Activated CD4-positive, alpha-beta T cell treated with anti-CD3 and anti-CD28 coated beads for 1 hour (primary cell): ENCODE results near the gene PRKAR1B.
"Not testable (repeated sequence)": the region's sequence is repeated elsewhere in the genome, so short reads cannot be mapped to it uniquely, and the experiment has no call there.

Source experiments
- DNase-seq: peaks from one replicate; pipeline ENCODE4 v3.0.0-alpha.2; 2020

PRKAR1B gene

DNA sequence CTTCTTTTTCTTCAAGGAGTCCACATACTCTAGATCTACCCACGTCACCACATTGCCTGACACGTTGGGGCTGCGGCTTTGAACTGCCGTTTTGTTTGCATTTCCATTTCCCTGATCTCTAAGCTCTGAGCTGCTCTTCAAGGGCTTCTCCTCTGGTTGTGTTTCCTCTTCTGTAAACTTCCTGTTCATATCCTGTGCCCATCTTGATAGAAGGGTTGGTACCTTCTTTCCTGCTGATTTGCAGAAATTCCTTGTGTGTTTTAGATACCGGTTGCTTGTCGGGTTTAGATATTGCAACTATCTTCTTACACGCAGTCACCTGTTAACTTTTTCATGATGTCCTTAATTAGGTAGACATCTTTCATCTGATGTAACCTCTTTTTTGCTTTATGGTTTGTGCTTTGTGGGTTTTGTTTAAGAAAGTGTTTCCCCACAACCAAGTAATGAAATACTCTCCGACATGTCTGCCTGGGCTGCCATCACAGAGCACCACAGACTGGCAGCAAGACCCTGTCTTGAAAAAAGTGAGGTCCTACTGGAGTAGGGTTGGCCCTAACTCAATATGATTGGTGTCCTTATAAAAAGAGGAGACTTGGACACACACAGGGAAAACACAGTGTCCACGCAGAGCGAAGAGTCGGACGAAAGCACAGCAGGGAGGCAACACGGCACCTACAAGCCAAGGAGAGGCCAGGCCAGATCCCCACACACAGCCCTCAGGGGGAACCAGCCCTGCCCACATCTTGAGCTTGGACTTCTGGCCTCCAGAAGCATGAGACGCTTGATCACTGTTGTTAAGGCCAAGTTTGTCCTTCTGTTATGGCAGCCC, 108.3 kb downstream of the PRKAR1B start:
- peak; percentile 51 for DNase-seq

DNA sequence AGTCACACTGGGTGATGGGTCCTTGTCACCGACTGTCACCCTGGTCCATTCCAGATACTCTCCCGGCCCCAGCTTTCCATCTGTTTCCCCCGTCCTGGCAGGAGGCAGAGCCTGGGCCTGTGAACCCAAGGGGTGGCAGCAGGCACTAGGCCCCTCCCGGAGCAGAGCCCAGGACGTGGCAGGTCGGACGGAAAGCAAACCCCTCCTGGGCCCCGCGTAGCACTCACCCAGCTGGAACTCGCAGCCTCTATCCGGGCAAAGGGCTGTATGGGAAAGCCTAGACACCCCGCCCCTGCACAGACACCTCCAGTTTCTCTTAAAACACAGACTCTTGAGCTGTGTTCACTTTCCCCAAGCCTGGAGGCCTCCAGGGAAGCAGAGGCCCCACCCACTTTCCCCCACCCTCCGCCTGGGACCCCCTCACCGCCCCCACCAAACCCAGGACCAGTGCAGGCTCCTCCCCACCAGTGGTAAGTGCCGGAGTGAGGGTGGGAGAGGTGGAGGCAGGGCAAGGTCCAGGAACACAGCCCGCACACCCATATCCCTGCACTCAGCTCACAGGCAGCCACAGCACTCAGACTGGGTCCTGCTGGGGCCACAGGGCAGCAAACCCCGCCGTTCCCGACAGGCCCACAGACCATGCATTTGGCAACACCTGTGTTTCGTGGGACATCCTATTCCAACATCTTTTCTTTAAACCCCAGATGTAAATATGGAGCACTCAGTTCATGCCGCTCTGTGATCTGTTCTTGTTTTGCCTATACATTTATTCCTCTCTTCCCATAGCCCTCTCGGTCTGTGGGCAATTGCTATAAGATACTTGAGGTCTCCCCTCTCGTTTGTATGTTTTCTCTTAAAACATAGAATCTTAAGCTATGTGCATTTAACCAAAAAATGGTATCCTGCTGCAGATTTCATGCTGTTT, 109.2 kb downstream of the PRKAR1B start:
- no peak for DNase-seq

DNA sequence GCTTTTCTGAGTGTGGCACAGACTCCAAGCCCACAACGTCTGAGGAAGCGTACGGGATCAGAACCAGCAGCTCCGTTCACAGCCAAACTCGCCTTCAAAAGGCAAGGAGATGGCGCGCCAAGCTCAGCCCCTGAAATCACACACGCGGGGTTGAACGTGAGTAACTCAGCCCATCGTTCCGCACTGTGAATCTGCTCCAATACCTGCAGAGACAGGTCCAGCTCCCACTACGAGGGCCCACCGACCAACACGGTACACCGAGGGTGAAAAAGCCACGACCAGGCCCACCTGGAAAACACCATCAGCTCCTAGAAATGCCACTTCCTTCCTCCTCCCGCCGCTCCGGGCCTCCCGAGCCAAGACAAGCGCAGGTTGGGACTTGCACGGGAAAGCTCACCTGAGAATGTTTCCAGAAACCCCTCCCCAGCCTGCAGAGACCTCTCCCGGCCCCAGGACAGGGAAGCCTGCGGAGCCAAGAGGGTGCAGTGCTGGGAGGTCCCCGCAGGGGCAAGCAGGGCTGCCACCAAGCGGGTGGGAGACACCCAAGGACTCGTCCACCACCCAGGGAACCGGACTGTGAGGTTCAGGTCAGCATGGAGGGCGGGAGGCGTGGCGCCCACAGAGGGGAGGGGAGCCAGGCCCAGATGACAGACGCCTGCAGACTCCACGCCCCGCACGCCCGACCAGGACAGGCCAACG, 113.5 kb downstream of the PRKAR1B start:
- DNase-seq: no peak

DNA sequence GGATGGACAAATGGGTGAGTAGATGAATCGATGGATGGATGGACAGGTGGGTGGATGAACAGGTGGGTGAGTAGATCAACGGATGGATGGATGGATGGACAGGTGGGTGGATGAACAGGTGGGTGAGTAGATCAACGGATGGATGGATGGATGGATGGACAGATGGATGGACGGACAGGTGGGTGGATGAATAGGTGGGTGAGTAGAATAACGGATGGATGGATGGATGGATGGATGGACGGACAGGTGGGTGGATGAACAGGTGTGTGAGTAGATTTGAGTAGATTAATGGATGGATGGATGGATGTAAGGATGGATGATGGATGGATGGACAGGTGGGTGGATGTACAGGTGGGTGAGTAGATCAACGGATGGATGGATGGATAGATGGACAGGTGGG, 115.2 kb downstream of the PRKAR1B start:
- DNase-seq: not testable (repeated sequence)

DNA sequence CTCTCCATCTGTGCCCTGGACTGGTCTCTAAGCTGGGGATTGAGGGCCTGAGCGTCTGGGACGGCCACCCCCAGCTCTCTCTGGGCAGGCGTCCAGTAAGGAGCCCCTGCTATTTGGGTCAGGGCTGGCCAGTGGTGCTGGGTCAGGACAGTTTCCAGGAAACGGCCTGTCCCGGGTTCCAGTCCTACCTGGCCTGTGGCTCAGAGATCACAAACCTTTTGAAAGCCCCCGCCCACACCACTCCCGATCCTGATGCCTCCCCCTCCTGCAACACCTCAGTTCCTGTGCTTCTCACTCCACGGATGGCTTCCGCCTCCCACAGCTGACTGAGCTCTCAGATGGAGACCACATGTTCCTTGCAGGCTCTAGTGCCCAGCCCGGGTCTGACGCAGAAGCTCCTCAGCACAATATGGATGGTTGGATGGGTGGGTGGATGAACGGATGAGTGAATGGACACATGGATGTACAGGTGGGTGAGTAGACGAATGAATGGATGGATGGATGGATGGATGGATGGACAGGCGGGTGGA, 115.7 kb downstream of the PRKAR1B start:
- DNase-seq: no peak

DNA sequence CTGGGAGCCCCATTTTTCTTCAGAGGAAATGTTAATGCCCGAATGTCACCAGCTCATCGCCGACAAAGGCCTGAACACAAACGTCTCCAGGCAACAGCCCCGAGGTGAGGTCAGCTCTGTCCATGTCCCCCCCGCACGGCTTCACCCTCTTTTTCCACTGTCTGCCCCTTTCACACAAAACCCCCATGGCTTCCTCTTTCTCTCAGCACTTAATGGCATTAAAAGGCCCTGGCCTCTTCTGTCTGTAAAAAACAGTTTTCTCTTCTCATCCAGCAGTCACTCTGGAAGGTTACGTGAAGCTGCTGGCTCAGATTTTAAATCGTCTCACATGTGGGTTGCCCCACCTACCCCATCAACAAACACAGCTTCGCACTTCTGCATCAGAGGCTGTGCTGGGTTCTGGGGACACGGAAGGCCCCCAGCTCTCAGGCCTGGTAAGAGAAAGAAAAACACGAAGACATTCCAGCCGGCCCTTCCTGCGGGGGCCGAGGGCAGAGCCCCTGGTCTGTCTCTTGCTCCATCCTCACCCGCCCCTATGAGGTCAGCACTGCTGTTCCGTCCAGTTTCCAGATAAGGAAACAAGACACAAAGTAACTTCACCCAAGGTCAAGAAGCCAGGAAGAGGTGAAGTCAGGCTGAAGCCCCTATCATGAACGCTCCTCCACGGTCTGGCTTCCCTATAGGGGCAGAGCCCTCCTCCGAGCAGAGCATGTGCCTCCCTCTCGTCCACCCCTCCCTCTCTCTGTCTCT, 116.4 kb downstream of the PRKAR1B start:
- no peak for DNase-seq

DNA sequence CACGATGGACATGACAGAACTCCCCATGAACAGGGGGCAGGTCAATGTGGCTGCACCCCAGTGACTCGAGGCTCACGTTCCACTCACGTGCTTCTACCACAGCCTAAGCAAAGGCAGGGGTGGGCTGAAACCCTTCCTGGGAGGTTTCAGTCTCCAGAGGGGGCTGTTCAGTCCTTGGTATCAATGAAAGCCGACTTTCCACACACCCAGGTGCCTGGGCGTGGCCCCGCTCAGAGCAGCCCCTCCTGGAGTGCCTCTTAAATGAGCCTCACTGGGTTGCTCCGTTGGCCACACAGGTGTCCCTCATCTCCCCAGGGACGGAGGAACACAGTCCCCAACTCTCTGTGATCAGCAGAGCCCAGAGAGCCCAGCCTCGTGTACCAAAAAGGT, 116.9 kb downstream of the PRKAR1B start:
- DNase-seq: no peak

DNA sequence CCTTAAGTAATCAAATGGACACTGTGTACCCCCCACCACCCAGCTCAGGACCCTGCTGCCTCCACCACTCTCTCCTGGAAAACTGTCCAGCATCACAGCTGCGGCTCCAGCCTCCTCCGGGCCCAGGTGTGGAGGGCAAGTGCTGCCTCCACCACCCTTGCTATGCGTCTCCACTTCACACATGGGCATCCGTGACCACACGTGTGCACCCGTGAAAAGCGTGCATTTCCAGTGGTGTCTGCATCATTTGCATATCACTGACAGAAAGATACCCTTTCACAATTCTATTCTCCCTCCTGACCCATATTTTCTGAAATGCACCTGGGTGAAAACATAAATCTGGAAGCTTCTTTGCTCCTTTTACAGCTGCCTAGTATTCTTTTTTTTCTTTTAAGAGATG, 117.7 kb downstream of the PRKAR1B start:
- no peak for DNase-seq

DNA sequence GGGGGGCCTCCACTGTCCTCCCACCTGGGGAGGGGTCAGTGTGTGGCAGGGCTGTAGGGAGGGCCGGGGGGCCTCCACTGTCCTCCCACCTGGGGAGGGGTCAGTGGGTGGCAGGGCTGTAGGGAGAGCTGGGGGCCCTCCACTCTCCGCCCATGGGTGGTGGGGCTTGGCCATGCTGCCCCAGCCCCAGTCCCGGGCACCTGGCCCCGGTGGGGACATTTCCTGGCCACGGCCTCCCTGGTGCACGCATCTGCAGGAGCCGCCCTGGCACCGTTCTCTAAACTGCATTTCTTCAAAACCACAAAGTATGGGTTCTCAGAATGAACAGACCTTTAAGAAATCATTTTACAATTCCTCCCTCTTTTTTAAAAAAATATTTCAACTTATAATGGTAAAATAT, 118.1 kb downstream of the PRKAR1B start:
- DNase-seq: no peak

DNA sequence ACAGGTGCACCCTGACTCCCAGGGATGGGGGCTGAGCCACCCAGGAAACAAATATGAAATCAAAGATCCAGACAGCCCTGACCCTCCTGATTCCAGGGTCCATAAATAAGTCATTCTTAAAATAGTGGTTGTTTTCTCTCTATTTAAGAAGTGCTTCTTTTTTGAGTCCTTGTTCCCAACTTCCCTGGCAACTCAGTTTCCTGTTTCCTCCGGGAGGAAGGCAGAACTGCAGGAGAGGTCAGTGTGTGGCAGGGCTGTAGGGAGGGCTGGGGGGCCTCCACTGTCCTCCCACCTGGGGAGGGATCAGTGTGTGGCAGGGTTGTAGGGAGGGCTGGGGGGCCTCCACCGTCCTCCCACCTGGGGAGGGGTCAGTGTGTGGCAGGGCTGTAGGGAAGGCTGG, 118.7 kb downstream of the PRKAR1B start:
- no peak for DNase-seq

DNA sequence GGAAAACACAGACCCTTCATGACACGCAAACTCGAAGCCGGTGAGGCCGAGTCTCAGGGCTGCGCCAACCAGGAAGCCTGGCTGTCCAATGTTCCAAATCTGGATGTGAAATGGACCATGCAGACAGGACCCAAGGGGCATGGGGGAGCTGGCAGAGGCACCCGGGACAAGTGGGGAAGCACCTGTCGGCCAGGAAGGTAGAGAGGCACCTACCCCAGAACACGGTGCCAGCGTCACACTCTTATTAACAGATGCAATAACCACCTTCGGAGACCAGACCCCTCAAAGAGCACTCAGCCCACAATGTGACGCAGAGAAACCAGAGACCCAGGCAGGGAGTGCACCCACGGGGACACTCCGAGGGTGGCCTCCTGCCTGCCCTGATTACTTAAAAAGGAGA, 119.1 kb downstream of the PRKAR1B start:
- no peak for DNase-seq

DNA sequence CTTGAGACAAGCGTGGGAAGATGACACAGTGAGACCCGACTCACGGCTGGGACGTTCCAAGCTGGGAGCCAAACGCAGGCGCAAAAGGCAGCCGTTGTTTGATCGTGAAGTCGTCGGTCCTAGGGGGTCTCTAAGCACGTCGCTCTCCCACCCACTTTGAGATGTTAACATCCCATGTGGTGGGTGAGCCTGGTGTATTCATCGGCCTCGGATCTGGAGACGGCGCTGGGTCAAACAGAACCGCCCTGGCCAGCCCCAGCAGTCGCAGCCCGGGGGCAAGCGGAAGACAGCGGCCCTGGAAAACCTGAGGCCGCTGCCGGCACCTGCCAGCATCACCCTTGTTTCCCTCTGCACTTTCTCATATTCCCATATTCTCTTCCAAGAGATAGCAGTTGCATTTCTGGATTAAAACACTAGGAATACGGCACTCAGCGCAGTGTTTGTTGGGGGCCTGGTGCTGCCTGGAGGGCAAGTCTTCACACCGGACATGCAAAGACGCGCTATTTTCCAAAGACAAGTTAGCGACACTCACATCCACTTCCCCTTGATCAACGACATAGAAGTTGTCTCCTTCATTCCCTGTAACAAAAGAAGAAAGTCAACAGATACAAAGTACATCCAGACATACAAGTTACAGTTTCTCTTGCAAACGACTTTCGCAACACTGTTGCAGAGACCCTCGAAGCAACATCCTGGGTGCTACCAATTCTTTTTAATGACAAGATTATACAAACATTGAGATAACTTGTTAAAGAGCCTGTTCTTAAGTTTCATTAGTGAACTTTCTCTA, 121.2 kb downstream of the PRKAR1B start:
- no peak for DNase-seq

DNA sequence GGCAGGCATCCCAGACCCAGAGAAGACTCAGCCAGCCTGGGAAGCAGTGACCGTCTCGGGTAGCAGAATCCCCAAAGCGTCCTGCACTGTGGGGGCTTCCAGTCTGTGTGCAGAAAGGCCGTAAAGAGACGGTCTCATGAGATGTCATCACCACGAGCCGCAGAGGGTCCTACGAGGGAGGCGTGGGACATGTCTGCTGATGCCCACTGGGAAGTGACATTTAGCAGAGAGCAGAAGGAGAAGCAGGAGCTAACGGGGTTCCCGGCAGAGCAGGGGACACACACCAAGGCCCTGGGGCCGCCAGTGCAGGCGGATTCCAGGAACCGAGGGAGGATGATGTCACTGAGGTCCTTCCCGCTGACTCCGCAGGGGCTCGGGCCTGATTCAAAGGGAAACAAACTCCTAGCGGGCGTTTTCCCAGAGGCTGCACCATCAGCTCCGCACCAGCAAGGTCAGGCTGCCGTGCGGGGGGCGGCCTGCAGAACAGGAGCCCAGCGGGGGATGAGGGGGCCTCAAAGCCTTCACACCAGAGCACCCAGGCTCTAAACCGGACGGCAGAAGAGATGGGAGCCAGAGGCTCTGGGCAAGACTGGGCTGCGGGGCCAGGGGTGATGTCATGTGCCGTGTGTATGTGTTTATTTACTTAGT, 122.1 kb downstream of the PRKAR1B start:
- no peak for DNase-seq

DNA sequence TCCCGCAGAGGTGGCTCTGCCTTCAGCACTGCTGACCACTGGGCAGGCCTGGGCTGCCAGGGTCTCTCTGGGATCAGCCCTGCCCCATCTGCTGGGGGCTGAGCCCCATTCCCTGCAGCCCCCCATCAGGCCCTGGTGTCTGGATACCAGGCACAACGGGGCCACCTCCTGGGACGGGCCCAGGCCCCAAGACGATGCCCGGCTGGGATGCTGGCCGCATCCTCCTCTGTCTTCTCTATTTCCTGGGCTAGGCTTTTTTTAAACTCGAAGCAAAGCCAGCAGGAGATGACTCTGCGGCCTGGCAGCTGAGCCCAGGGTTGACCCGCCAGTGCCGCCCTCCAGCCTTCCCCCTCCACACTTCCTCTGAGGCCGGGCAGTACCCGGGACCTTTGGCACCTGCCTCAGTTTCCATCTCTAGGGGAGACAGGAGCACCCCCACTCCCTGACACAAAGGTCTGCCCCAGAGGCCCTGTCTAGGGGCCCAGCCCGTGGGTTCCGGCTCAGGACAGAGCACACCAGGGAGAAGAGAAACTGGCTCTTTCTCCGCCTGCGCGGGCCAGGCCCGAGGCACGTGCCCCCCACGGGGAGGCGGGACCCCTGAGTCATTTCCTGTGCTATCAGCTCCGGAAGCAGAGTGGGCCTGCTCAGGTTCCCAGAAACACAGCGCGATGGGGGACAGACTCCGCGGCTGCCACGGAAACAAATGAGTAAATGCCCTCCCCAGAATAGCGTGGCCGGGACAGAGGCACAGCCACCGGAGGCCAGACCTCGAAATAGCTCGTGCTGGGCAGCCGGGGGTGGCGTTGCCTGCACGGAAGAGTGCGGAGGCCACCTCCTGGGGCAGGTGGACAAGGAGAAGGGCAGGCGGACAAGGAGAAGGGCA, 122.8 kb downstream of the PRKAR1B start:
- peak; percentile 93 for DNase-seq

DNA sequence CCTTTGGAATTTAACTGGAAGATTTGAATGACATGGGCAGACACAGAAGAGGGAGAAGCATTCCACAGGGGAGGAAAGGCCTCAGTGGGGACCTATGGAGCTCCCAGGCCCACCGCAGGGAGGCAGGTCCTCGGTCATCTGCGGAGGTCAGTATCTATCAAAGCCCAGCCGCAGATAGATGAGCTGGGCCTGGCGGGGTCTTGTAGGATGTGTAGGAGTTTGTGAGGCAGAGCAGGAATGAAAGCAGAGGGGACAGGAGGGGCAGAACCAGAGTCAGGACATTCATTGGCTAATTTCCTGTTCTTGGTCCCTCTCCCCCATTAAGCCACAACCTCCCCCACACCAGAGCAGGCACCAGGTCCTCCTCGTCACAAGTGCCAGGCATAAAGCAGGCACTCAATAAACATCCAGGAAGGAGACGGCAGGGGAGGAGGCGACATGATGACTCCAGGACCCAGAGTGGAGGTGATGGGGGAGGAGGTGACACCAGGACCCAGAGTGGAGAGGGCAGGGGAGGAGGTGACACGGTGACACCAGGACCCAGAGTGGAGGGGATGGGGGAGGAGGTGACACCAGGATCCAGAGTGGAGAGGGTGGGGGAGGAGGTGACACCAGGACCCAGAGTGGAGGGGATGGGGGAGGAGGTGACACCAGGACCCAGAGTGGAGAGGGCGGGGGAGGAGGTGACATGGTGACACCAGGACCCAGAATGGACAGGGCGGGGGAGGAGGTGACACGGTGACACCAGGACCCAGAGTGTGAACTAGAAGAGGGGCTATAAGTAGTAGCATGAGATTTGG, 123.7 kb downstream of the PRKAR1B start:
- DNase-seq: no peak

DNA sequence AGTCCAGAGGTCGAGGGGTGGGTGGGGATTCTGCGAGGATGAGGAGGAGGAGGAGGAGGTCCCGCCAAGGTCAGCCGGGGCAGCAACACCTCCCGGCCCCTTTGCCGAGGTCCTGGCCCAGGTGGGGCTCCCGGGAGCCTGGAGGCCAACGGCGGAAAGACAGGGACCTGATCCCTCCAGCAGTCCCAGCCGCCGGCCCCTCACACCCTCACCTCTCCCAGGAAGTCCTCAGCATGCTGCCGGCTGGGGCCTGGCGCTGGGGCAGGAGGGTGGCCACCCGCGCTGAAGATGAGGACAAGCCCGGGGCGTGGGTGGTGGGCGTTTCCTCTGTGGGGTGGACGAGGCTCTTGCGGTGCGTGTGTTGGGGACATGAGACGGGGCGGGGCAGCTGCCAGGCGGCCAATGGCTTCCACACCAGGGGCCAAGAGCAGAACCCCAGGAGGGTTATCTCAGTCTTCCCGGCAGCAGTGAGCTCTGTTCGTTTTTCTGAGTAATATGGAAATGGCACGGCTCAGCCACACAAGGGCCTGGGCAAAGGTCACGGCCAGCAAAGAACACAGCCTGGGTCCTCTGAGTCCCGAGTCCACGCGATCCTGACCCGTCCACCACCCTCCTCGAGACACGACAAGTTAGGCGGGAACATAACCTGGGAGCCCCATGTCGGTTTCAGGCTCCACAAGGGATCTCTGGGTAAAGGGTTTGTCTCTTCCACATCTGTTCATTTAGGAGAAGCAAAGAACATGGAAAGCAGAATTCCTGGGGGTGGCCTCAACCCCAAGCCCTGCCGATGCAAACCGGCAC, 124.5 kb downstream of the PRKAR1B start:
- DNase-seq: no peak

DNA sequence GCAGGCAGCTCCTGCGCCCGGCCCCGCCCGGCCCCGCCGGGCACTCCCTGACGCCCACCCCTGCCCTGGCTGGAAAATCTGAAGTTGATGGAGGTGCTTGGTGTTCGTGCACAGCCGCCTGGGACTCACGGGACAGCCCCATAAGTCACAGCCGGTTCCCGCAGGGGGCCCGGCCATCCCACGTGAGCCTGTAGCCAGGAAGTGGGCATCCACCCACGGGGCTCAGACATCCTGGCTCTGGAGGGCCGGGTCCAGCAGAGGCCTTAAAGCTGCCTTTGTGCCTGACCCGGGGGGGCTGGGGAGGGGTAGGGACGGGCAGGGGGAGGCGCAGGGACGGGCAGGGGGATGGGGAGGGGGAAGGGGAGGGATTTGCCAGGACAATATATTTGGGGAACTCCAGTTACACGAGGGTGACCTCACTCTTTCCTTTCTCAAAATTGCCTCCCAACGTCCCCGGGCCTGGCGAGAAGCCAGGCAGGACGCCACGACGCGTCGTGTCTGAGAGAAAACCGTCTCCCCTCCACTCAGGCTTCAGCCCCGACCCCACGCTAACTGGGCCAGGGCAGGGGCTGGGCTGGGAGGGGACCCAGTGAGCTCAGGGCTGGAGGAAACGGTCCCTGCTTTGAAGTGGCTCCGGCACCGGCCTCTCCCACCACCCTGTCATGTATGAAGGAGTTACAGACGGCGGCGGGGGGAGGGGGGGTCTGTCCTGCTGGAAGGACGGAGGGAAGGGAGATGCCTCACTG, 125.3 kb downstream of the PRKAR1B start:
- DNase-seq: peak; percentile 72
